GM12801 (cell line): ENCODE measurements around the gene FLNB.

Source experiments
- TF ChIP-seq, protein P1 (sequence below): IDR thresholded peaks from one replicate; pipeline ENCODE4 v1.5.1; 2011; ENCODE audit warnings: control low read depth; ENCODE audit not compliant: insufficient read length; ENCODE audit errors: extremely low read depth

Gene FLNB

GRCh38 chr3:58013099-58013498 is 4.9 kb downstream of the FLNB start:
- TF ChIP-seq, protein P1, sequence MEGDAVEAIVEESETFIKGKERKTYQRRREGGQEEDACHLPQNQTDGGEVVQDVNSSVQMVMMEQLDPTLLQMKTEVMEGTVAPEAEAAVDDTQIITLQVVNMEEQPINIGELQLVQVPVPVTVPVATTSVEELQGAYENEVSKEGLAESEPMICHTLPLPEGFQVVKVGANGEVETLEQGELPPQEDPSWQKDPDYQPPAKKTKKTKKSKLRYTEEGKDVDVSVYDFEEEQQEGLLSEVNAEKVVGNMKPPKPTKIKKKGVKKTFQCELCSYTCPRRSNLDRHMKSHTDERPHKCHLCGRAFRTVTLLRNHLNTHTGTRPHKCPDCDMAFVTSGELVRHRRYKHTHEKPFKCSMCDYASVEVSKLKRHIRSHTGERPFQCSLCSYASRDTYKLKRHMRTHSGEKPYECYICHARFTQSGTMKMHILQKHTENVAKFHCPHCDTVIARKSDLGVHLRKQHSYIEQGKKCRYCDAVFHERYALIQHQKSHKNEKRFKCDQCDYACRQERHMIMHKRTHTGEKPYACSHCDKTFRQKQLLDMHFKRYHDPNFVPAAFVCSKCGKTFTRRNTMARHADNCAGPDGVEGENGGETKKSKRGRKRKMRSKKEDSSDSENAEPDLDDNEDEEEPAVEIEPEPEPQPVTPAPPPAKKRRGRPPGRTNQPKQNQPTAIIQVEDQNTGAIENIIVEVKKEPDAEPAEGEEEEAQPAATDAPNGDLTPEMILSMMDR, result no peak

DNA sequence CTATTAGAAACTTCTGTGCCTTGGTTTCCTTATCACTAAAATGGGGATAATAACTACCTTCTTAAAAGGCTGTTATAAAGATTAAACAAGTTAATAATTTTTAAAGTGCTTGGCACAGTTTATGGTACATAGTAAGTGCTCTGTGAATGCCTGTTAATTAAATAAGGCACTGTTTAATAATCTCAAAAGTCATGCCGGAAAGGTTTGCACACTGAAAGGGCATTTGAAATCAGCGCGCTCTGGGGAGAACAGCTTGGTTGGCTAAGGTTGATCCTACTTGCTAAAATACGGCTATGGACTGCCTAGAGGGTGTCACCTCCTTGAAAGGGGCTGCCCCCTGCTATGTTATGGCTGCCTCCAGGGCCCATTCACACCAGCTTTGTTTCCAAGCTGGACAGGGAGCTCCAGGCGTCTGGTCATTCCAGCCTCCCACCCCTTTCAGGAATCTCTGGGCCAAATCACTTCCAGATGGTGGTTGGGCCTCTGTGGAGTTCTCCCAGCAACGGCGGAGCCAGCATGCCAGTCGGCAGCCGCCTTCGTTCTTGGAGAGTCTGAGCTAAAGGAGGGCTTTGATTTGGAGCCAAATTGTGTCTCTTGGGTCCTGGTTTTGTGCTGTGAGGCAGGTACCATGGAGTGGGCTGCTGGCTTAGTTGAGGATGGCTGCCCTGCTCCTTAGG is 5.9 kb downstream of the FLNB start:
- TF ChIP-seq, protein P1, result no peak

DNA sequence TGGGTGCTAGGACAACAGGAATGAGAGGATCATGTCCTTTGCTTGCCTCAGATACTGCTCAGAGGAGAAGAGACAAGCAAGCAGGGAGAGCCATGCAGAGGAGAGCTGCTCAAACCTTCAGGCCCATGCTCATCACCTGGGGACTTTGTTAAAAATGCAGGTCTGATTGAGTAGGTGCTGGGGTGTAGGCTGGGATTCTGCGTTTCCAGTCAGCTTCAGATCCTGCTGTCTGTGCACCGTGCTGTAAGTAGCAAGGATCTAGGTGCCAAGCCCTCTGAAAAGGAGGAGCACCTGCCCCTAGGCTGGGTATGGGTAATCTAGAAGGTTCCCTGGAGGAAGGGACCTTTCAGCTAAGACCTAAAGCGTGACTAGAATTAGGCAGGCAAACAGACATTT is 7.3 kb downstream of the FLNB start:
- TF ChIP-seq, protein P1, result no peak

DNA sequence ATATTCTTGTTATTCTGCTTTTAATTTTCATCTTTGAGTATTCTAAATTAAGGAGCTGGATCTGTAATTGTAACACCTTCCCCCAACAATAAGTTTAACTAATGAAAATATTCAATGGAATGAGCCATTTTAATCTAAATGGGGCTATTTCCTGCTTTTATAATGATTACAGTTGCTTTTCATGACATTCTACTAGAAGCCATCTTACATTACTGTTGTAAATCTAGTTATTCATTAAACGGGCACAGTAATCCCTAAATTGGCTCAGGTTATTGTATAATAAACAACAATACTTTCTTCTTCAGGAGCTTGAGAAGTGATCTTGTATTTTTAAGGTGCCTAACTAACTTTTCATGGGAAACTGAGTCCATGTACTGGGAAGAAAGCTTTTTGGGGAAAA is 8.5 kb downstream of the FLNB start:
- TF ChIP-seq, protein P1, result no peak

DNA sequence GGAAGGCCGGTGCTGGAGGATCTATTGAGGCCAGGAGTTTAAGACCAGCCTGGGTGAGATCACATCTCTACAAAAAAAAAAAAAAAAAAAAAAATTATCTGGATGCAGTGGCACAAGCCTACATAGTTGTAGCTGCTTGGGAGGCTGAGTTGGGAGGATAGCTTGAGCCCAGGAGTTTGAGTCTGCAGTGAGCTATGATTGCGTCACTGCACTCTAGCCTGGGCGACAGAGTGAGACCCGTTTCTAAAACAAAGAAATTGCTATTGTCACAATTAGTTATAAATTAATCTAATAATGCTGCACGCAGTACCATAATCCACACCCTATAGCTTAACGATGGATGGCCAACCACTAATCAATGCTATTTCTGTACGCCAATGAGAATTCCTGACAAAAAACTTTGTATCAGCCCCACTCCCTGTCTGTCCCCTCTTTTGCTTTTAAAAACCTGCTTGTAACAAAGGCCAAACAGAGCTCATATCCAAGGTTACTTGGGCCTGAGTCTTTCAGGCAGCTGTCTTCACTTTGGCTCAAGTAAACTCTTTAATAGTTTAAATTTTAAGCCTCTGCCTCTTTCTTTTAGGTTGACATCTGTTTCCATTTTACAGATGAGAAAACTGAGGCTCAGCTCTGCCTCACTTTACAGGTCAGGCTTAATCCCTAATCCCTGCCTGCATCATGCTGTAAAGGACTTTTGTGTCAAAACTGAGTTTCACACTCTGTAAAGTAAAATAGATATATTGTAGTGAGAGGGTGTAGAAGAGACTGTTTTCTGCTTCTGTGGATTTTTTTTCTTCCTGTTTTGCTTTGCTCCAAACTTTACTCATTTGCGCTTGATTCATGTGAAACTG is 10.9 kb downstream of the FLNB start:
- TF ChIP-seq, protein P1, result no peak

- TF ChIP-seq, protein P1, result no peak
Measured at GRCh38 chr3:58020783-58021071, 12.5 kb downstream of the FLNB start.

GRCh38 chr3:58021072-58021959 is 13.1 kb downstream of the FLNB start:
- TF ChIP-seq, protein P1, result no peak
